Measurements from ENCODE around the gene DRG1.

DNA sequence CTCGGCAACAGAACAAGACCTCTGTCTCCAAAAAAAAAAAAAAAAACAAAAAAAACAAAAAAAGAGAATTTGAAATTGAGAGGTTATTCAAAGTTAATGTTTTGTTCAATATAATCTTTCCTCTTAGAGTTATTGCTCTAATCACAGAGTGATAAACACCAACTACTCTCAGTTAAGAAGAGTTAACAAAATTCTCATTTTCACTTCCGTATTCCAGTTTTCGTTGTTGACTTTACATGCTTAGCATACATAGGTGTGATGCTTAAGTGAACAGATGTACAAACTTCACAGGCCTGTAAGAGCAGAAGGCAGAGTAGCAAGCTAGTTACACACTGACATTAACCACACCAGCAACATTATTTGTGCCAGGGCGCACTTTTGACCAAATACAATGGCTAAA is 77.9 kb downstream of the DRG1 start:
- TF ChIP-seq POLR2A (IDR thresholded peaks at IDR 0.05): no peak
- TF ChIP-seq CTCF (IDR thresholded peaks at IDR 0.05): no peak

All from esophagus squamous epithelium (tissue), 4 donors.